ENCODE measurements around the gene LHX5. TPM values are rescaled to one million over a fixed set of nuclear protein-coding genes. Genes with fewer than 3 reads are reported as not detected.

Gene LHX5
- total and polyA plus RNA-seq, 4 donors, result not detected

DNA sequence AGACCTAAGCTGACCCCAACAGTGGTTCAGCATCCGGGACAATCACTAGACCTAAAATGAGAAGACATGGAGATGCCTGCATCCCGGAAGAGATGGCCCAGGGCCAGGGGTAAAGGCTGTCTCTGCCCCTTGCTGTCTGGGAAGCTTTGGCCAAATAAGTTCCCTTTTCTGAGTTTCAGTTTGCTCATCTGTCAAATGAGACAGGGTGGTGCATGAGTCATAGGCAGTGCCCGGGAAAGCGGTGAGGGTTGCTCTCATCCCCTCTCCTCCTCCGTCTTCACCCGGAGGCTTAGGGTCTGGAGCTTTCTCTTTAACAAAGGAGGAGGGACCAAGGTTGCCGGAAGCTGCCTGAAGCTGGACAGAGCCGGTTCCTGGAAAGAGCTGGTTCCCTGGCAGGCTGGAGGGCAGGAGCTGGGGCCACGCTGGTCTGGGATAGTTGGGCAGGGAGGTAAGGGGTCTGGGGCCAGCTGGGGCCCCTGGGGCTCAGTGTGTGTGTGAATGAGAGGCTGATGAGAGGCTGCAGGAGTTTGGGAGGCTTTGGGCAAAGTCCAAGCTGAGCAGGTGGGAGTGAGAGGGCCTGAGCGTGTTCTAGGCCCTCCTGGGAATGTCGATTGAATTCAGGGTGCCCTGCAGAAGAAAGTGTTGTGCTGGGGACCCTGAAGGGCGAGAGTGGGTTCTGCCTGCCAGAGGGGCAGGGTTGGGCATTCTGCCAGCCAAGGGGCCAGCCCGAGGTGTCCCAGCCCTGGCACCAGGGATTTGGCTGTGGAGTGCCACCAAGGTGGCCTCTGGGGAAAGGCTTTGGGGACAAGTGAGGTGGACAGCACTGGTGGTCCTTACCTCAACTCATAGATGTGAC is 49.4 kb downstream of the LHX5 start, which contains the start of gene SDSL:
Gene SDSL, plus strand, starts transcription at position 351 of the 856 bp plus-strand sequence. CDS start 5,603 bp downstream, outside the sequence.
- TF ChIP-seq, protein P1, sequence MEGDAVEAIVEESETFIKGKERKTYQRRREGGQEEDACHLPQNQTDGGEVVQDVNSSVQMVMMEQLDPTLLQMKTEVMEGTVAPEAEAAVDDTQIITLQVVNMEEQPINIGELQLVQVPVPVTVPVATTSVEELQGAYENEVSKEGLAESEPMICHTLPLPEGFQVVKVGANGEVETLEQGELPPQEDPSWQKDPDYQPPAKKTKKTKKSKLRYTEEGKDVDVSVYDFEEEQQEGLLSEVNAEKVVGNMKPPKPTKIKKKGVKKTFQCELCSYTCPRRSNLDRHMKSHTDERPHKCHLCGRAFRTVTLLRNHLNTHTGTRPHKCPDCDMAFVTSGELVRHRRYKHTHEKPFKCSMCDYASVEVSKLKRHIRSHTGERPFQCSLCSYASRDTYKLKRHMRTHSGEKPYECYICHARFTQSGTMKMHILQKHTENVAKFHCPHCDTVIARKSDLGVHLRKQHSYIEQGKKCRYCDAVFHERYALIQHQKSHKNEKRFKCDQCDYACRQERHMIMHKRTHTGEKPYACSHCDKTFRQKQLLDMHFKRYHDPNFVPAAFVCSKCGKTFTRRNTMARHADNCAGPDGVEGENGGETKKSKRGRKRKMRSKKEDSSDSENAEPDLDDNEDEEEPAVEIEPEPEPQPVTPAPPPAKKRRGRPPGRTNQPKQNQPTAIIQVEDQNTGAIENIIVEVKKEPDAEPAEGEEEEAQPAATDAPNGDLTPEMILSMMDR (IDR thresholded peaks at IDR 0.05; ENCODE audit: low read depth, low read length, missing input control), result no peak
- TF ChIP-seq, protein P2, sequence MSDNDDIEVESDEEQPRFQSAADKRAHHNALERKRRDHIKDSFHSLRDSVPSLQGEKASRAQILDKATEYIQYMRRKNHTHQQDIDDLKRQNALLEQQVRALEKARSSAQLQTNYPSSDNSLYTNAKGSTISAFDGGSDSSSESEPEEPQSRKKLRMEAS (IDR thresholded peaks at IDR 0.05), result peak; percentile 84
- TF ChIP-seq RXRA (IDR thresholded peaks at IDR 0.05) (peak; percentile 69 to 77), EGR1 (IDR thresholded peaks at IDR 0.05; ENCODE audit: low read depth in 2 of 2) (peak in 1 of 2 donors; percentile 74), SP1 (IDR thresholded peaks at IDR 0.05) (peak; percentile 73), FOXA2 (IDR thresholded peaks at IDR 0.05) (no peak), FOXA1 (IDR thresholded peaks at IDR 0.05) (peak; percentile 12), HNF4A (conservative IDR thresholded peaks at IDR 0.05) (peak; percentile 57 to 58), HNF4G (IDR thresholded peaks at IDR 0.05) (peak; percentile 22), RAD21 (IDR thresholded peaks at IDR 0.05) (peak; percentile 49 to 59), JUND (IDR thresholded peaks at IDR 0.05) (peak; percentile 82 to 89), YY1 (IDR thresholded peaks at IDR 0.05) (peak; percentile 67), TAF1 (conservative IDR thresholded peaks at IDR 0.05) (peak; percentile 77), NR2F2 (IDR thresholded peaks at IDR 0.05) (peak; percentile 15), GABPA (IDR thresholded peaks at IDR 0.05 in 1 of 2, conservative IDR thresholded peaks at IDR 0.05 in 1 of 2) (peak in 1 of 2 donors; percentile 61)
- TF ChIP-seq, protein P3, sequence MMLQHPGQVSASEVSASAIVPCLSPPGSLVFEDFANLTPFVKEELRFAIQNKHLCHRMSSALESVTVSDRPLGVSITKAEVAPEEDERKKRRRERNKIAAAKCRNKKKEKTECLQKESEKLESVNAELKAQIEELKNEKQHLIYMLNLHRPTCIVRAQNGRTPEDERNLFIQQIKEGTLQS (IDR thresholded peaks at IDR 0.05), result peak; percentile 12
- TF ChIP-seq, protein P4, sequence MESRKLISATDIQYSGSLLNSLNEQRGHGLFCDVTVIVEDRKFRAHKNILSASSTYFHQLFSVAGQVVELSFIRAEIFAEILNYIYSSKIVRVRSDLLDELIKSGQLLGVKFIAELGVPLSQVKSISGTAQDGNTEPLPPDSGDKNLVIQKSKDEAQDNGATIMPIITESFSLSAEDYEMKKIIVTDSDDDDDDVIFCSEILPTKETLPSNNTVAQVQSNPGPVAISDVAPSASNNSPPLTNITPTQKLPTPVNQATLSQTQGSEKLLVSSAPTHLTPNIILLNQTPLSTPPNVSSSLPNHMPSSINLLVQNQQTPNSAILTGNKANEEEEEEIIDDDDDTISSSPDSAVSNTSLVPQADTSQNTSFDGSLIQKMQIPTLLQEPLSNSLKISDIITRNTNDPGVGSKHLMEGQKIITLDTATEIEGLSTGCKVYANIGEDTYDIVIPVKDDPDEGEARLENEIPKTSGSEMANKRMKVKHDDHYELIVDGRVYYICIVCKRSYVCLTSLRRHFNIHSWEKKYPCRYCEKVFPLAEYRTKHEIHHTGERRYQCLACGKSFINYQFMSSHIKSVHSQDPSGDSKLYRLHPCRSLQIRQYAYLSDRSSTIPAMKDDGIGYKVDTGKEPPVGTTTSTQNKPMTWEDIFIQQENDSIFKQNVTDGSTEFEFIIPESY (IDR thresholded peaks at IDR 0.05), result peak; percentile 48
- TF ChIP-seq, protein P5, sequence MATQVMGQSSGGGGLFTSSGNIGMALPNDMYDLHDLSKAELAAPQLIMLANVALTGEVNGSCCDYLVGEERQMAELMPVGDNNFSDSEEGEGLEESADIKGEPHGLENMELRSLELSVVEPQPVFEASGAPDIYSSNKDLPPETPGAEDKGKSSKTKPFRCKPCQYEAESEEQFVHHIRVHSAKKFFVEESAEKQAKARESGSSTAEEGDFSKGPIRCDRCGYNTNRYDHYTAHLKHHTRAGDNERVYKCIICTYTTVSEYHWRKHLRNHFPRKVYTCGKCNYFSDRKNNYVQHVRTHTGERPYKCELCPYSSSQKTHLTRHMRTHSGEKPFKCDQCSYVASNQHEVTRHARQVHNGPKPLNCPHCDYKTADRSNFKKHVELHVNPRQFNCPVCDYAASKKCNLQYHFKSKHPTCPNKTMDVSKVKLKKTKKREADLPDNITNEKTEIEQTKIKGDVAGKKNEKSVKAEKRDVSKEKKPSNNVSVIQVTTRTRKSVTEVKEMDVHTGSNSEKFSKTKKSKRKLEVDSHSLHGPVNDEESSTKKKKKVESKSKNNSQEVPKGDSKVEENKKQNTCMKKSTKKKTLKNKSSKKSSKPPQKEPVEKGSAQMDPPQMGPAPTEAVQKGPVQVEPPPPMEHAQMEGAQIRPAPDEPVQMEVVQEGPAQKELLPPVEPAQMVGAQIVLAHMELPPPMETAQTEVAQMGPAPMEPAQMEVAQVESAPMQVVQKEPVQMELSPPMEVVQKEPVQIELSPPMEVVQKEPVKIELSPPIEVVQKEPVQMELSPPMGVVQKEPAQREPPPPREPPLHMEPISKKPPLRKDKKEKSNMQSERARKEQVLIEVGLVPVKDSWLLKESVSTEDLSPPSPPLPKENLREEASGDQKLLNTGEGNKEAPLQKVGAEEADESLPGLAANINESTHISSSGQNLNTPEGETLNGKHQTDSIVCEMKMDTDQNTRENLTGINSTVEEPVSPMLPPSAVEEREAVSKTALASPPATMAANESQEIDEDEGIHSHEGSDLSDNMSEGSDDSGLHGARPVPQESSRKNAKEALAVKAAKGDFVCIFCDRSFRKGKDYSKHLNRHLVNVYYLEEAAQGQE (IDR thresholded peaks at IDR 0.05), result peak; percentile 91
- DNase-seq (ENCODE audit: low spot score), result peak; percentile 76
- Histone ChIP-seq H3K9me3 (ENCODE audit: control insufficient read depth in 4 of 4, low read length in 3 of 4) (no peaks in the 10 kb centered on the region), H3K4me3 (ENCODE audit: low read depth in 1 of 3, low read length in 3 of 3) (peak within 1 kb of the TSS; percentile 62 to 80 (median 75)), H3K36me3 (ENCODE audit: control insufficient read depth in 4 of 4, insufficient read depth in 3 of 4, low read depth in 1 of 4, low read length in 3 of 4) (no peaks in the 10 kb centered on the region), H3K9ac (ENCODE audit: low read depth in 1 of 2, low read length in 2 of 2) (peak within 1 kb of the TSS; percentile 82 to 96), H3K27ac (ENCODE audit: low read depth in 1 of 2, low read length in 2 of 2) (peak within 1 kb of the TSS; percentile 78 to 95), H3K4me1 (ENCODE audit: control insufficient read depth in 4 of 4, insufficient read depth in 4 of 4, low read length in 3 of 4) (peaks cover 6 to 51% (median 30%) of the 10 kb centered on the region in 4 donors), H3K27me3 (ENCODE audit: control insufficient read depth in 4 of 4, insufficient read depth in 4 of 4, low read length in 3 of 4) (no peaks in the 10 kb centered on the region)
- WGBS, result 5% methylated on average over 13 of the region's 13 CpGs
